Duodenal mucosa (tissue), 2 donors: Measurements from ENCODE around the gene KCNN1.
"Not testable (repeated sequence)": the region's sequence is repeated elsewhere in the genome, so short reads cannot be mapped to it uniquely, and the experiment has no call there.

Experiments used
- H3K27ac ChIP-seq: one replicate; pipeline ENCODE4 v1.7.0; 2013; ENCODE audit warnings: low read depth, low read length
- H3K27me3 ChIP-seq, 2 donors: one replicate each; pipeline ENCODE4 v1.7.0; 2013; ENCODE audit warnings: low read length in 2 of 2, control low read depth in 1 of 2; ENCODE audit not compliant: insufficient read depth in 2 of 2, control insufficient read depth in 1 of 2
- H3K36me3 ChIP-seq, 2 donors: one replicate each; pipeline ENCODE4 v1.7.0; 2013; ENCODE audit warnings: low read length in 2 of 2, control low read depth in 1 of 2; ENCODE audit not compliant: insufficient read depth in 2 of 2, control insufficient read depth in 1 of 2
- H3K4me1 ChIP-seq, 2 donors: one replicate each; pipeline ENCODE4 v1.7.0; 2013; ENCODE audit warnings: low read length in 2 of 2, control low read depth in 1 of 2; ENCODE audit not compliant: insufficient read depth in 2 of 2, control insufficient read depth in 1 of 2
- H3K4me3 ChIP-seq, 2 donors: one replicate each; pipeline ENCODE4 v1.7.0; 2013; ENCODE audit warnings: low read length in 2 of 2, low read depth in 1 of 2
- H3K9ac ChIP-seq, 2 donors: one replicate each; pipeline ENCODE4 v1.7.0; 2013; ENCODE audit warnings: low read length in 2 of 2, low read depth in 1 of 2
- H3K9me3 ChIP-seq, 2 donors: one replicate each; pipeline ENCODE4 v1.7.0; 2013; ENCODE audit warnings: low read length in 2 of 2, control low read depth in 1 of 2; ENCODE audit not compliant: control insufficient read depth in 1 of 2

KCNN1 gene

GRCh38 chr19:17966550-17967256 is at the start of gene KCNN1:
KCNN1 (plus strand) TSS chr19:17967107; CDS start chr19:17973889, 6,782 bp downstream.
- Histone ChIP-seq H3K27me3 (peaks cover 20 to 32% of the 10 kb centered on the region in 2 donors), H3K27ac (no peak within 1 kb of the TSS), H3K9me3 (no peaks in the 10 kb centered on the region), H3K36me3 (no peaks in the 10 kb centered on the region), H3K4me1 (no peaks in the 10 kb centered on the region), H3K9ac (no peak within 1 kb of the TSS), H3K4me3 (no peak within 1 kb of the TSS)

GRCh38 chr19:17918151-17918550 is 48.8 kb upstream of the KCNN1 start:
- not testable (repeated sequence) for H3K27ac ChIP-seq

DNA sequence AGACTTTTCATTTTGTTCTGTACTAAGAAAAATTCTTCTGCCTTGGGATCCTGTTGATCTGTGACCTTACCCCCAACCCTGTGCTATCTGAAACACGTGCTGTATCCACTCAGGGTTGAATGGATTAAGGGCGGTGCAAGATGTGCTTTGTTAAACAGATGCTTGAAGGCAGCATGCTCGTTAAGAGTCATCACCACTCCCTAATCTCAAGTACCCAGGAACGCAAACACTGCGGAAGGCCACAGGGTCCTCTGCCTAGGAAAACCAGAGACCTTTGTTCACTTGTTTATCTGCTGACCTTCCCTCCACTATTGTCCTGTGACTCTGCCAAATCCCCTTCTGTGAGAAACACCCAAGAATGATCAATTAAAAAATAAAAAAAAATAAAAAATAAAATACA is 47.8 kb upstream of the KCNN1 start:
- H3K27me3 ChIP-seq, H3K4me3 ChIP-seq, H3K9me3 ChIP-seq, H3K9ac ChIP-seq, H3K27ac ChIP-seq, H3K36me3 ChIP-seq: not testable (repeated sequence)
- peaks cover 8 to 11% of the 10 kb centered on the region in 2 donors for H3K4me1 ChIP-seq

More at GRCh38 chr19:17918151-17918550, 48.8 kb upstream of the KCNN1 start:
- H3K4me3 ChIP-seq, H3K9ac ChIP-seq, H3K27me3 ChIP-seq, H3K36me3 ChIP-seq: not testable (repeated sequence)
- peaks cover 8 to 11% of the 10 kb centered on the region in 2 donors for H3K4me1 ChIP-seq
- H3K9me3 ChIP-seq = peaks cover 8 to 11% of the 10 kb centered on the region in 2 donors

DNA sequence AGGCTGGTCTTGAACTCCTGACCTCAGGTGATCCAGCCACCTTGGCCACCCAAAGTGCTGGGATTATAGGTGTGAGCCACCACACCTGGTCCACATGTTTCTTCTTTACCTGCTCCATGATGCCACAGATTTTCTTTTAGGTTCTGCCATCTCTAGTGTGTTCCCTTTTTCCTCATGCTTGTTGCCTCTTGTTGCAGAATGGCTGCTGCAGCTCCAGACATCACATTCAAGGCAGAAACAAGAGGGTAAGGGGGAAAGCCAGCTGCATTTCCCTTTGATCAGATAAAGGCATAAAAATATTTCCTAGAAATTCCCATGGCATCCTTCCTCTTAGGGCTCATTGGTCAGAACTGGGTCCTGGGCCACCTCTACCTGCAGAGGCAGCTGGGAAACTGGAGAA is 46.4 kb upstream of the KCNN1 start:
- H3K9me3 ChIP-seq = peaks cover 0 to 4% of the 10 kb centered on the region in 2 donors
- no peak overlapping the region for H3K4me3 ChIP-seq

DNA sequence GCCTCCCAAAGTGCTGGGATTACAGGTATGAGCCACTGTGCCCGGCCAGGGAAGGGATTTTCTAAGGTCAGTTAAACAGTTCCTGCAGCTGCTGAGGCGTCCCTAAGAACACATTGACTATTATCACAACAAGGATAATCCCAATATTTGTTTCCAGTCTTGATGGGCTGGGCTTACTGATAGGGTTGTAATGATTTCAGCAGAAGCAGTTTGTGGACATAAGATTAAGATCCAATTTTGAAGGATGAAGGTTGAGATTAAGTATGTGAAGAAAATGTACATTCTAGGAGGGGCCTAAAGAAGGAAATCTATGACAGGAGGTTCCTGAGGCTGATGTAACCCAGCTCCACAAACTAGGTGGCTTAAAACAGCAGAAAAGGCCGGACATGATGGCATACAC is 44.8 kb upstream of the KCNN1 start:
- Histone ChIP-seq H3K36me3 (no peaks in the 10 kb centered on the region), H3K4me3 (no peak overlapping the region), H3K9me3 (peaks cover 0 to 4% of the 10 kb centered on the region in 2 donors), H3K4me1 (no peaks in the 10 kb centered on the region), H3K27me3 (no peaks in the 10 kb centered on the region), H3K27ac (no peak overlapping the region), H3K9ac (no peak overlapping the region)

More for the DNA sequence above, 46.4 kb upstream of the KCNN1 start:
- H3K27ac ChIP-seq = no peak overlapping the region
- no peaks in the 10 kb centered on the region for H3K36me3 ChIP-seq
- no peak overlapping the region for H3K9ac ChIP-seq
- peaks cover 8 to 10% of the 10 kb centered on the region in 2 donors for H3K4me1 ChIP-seq
- no peaks in the 10 kb centered on the region for H3K27me3 ChIP-seq

DNA sequence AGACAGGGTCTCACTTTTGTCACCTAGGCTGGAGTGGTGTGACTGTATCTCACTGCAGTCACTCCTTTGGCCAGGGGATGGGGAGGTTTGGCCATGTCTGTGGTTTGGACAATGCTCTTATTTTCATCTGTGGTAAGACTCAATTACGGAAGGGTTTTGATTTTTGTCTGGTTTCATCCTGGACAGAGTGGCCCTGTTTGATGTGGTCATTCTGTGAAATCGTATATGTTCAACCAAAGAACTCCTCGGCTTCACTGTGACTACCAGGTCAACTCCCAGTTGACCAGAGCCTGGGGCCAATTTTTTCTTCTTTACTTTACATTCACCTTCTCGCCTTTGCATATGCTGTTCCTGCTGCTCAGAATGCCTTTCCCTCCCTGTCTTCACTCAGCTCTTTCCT is 40.9 kb upstream of the KCNN1 start:
- Histone ChIP-seq H3K9ac (no peak overlapping the region), H3K36me3 (no peaks in the 10 kb centered on the region), H3K4me1 (no peaks in the 10 kb centered on the region), H3K9me3 (no peaks in the 10 kb centered on the region), H3K4me3 (no peak overlapping the region), H3K27ac (no peak overlapping the region), H3K27me3 (no peaks in the 10 kb centered on the region)

DNA sequence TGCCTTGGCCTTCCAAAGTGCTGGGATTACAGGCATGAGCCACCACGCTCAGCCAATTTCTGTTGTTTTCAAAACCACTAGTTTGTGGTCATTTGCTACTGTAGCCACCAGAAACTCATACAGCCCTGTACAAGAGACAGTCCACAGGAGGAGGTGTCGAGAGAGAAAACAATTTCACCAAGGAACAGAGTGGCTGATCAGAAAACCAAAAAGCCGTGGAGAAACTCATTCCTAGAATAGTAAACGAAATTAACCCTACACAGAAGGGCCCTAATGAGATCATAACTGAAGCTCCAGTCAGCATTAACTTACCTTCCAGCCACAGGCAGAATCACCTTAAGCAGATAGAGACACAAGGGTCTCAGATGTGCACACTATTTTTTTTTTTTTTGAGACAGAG is 37.9 kb upstream of the KCNN1 start:
- peaks cover 7 to 20% of the 10 kb centered on the region in 2 donors for H3K4me1 ChIP-seq
- peaks cover 4 to 6% of the 10 kb centered on the region in 2 donors for H3K27me3 ChIP-seq
- H3K36me3 ChIP-seq = no peaks in the 10 kb centered on the region
- no peak overlapping the region for H3K27ac ChIP-seq
- H3K9ac ChIP-seq = no peak overlapping the region
- no peaks in the 10 kb centered on the region for H3K9me3 ChIP-seq
- H3K4me3 ChIP-seq = no peak overlapping the region

DNA sequence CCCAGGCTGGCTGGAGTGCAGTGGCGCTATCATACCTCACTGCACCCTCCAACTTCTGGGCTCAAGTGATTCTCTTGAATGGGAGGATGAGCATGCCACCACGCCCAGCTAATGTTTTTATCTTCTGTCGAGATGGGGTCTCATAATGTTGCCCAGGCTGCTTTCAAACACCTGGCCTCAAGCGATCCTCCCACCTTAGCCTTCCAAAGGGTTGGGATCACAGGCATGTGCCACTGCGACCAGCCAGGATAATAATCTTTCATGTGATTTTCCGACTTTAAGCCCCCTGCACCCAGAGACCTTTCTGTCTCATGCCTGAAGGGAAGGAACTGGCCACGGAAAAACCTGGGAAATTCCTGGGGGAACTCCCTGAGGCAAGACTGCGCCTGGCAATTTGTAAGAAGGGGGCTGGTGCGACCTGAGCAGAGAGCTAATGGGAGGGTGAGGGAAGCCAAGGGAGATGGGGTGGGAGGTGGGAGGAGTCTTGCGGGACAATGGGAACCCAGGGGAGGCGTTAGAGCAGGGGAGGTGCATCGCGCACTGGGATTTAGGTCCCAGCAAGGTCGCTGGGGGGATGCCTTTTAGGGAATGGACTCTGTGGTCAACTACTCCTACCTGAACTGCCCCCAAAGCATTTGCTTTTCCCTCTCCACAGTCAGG is 35.2 kb upstream of the KCNN1 start:
- H3K36me3 ChIP-seq = peaks cover 0 to 4% of the 10 kb centered on the region in 2 donors
- H3K9me3 ChIP-seq = no peaks in the 10 kb centered on the region
- peak overlapping the region; percentile 14 to 91 for H3K9ac ChIP-seq
- no peak overlapping the region for H3K27ac ChIP-seq
- H3K27me3 ChIP-seq = peaks cover 4 to 6% of the 10 kb centered on the region in 2 donors
- H3K4me3 ChIP-seq = peak overlapping the region; percentile 83 to 93
- H3K4me1 ChIP-seq = peaks cover 7 to 20% of the 10 kb centered on the region in 2 donors

DNA sequence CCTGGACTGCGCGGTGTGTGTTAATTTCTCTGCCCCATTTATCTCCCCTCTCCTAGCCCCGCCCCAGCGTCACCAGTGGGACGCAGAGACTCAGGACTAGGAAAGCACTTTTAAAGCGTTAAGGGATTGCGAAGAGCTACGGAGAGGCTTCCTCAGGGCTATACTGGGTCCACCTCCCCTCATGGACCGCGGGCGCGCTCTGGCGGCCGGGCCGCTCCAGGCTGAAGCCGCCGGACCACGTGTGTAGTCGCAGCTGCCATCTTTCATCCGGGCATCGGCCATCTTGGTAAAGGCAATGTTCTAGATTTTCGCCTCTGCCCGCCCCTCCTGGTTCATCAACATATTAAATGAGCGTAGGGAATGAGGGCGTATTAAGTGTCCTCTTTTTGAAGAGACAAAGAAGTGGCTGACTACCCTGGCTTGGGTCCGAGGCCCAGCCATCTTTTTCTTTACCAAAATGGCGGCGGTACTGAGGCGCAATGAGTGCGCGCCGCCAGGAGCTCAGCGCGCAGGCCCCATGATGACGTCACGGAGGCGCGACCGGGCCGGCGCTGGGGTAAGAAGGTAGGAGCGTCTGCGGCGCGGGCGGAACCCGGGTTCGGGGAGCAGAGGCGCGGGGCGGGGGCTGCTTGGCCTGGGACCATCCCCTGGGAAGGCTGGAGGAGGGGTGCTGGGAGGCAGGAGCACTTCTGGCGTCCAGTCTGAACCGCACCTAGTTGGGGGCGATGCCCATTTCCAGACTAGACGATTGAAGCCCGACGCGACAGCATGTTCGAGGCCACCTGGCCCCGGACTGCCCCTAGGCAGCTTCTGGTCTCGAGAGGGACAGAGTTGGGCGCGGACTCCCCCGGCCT is 34.2 kb upstream of the KCNN1 start, which contains the start of gene CCDC124:
Gene CCDC124 (plus strand): TSS at position 531 of the 854 bp plus-strand sequence. CDS start 3,406 bp downstream, outside the sequence.
- peaks cover 4 to 6% of the 10 kb centered on the region in 2 donors for H3K27me3 ChIP-seq
- peaks cover 0 to 8% of the 10 kb centered on the region in 2 donors for H3K36me3 ChIP-seq
- H3K4me1 ChIP-seq = peaks cover 7 to 20% of the 10 kb centered on the region in 2 donors
- peak within 1 kb of the TSS; percentile 91 for H3K9ac ChIP-seq
- peak within 1 kb of the TSS; percentile 80 for H3K27ac ChIP-seq
- no peaks in the 10 kb centered on the region for H3K9me3 ChIP-seq
- H3K4me3 ChIP-seq = peak within 1 kb of the TSS; percentile 83 to 93
